Chondrocyte (in vitro differentiated cells): ENCODE data around the gene CACNB4. TPM values are rescaled to one million over a fixed set of nuclear protein-coding genes. Genes with fewer than 3 reads are reported as not detected.

Experiments
- DNase-seq: peaks from one replicate; pipeline ENCODE4 v3.0.0; 2021; ENCODE audit warnings: mixed read lengths, low spot score
- H3K27ac Mint-ChIP-seq: one replicate; pipeline ENCODE4 v1.8.0; 2021; ENCODE audit warnings: mild to moderate bottlenecking, moderate library complexity, mixed read lengths; ENCODE audit not compliant: unreplicated experiment
- H3K27me3 Mint-ChIP-seq: 2 replicates; pipeline ENCODE4 v1.8.0; 2021; ENCODE audit warnings: low read depth, mixed read lengths
- H3K36me3 Mint-ChIP-seq: 2 replicates; pipeline ENCODE4 v1.8.0; 2021; ENCODE audit warnings: low read depth, mixed read lengths
- H3K4me1 Mint-ChIP-seq: 2 replicates; pipeline ENCODE4 v1.8.0; 2021; ENCODE audit warnings: low read depth, mild to moderate bottlenecking, mixed read lengths
- H3K4me3 Mint-ChIP-seq: one replicate; pipeline ENCODE4 v1.8.0; 2021; ENCODE audit warnings: mild to moderate bottlenecking, moderate library complexity, mixed read lengths; ENCODE audit not compliant: unreplicated experiment
- H3K9me3 Mint-ChIP-seq: 2 replicates; pipeline ENCODE4 v1.8.0; 2021; ENCODE audit warnings: low read depth, mixed read lengths
- CTCF ChIP-seq: fragments of 200-600 bp; sonication (generic); IDR thresholded peaks from 2 replicates; pipeline ENCODE4 v1.5.0; 2021; ENCODE audit warnings: antibody characterized with exemption, mild to moderate bottlenecking, moderate library complexity
- total RNA-seq: library from RNA; stranded (reverse); gene quantifications from 3 replicates; pipeline ENCODE4 v1.2.1, GENCODE V29; 2021

CACNB4 gene
- total RNA-seq, 1 donor from 2014 or later: 2.1 TPM

- H3K9me3 Mint-ChIP-seq: peaks cover 8% of the 10 kb centered on the region
- H3K4me3 Mint-ChIP-seq: no peak overlapping the region
- H3K36me3 Mint-ChIP-seq: peaks cover 3% of the 10 kb centered on the region
- no peak for TF ChIP-seq CTCF
- no peak overlapping the region for H3K27ac Mint-ChIP-seq
- no peaks in the 10 kb centered on the region for H3K4me1 Mint-ChIP-seq
- no peak for DNase-seq
- H3K27me3 Mint-ChIP-seq: peaks cover 4% of the 10 kb centered on the region
These were observed 160.9 kb downstream of the CACNB4 start for GRCh38 chr2:151937966-151938365.

GRCh38 chr2:151936626-151937025 lies 162.2 kb downstream of the CACNB4 start:
- Mint-ChIP-seq H3K36me3 (no peaks in the 10 kb centered on the region), H3K4me3 (no peak overlapping the region), H3K27me3 (peaks cover 4% of the 10 kb centered on the region), H3K9me3 (no peaks in the 10 kb centered on the region), H3K4me1 (peaks cover 3% of the 10 kb centered on the region), H3K27ac (no peak overlapping the region)
- no peak for TF ChIP-seq CTCF
- no peak for DNase-seq

- TF ChIP-seq CTCF: no peak
- Mint-ChIP-seq H3K4me1 (peaks cover 3% of the 10 kb centered on the region), H3K9me3 (no peaks in the 10 kb centered on the region)
These were observed 165.5 kb downstream of the CACNB4 start for GRCh38 chr2:151933266-151933804.

GRCh38 chr2:151931756-151932155 lies 167.1 kb downstream of the CACNB4 start:
- no peak for TF ChIP-seq CTCF
- peaks cover 15% of the 10 kb centered on the region for H3K27me3 Mint-ChIP-seq
- peaks cover 3% of the 10 kb centered on the region for H3K4me1 Mint-ChIP-seq
- no peak for DNase-seq
- H3K9me3 Mint-ChIP-seq: no peaks in the 10 kb centered on the region
- H3K4me3 Mint-ChIP-seq: no peak overlapping the region
- no peak overlapping the region for H3K27ac Mint-ChIP-seq
- H3K36me3 Mint-ChIP-seq: no peaks in the 10 kb centered on the region

More at GRCh38 chr2:151933266-151933804, 165.5 kb downstream of the CACNB4 start:
- no peak overlapping the region for H3K27ac Mint-ChIP-seq
- H3K4me3 Mint-ChIP-seq: no peak overlapping the region
- DNase-seq: no peak
- H3K27me3 Mint-ChIP-seq: peaks cover 4% of the 10 kb centered on the region
- no peaks in the 10 kb centered on the region for H3K36me3 Mint-ChIP-seq

- Mint-ChIP-seq H3K36me3 (no peaks in the 10 kb centered on the region), H3K4me3 (no peak overlapping the region), H3K4me1 (peaks cover 3% of the 10 kb centered on the region), H3K27ac (no peak overlapping the region), H3K9me3 (no peaks in the 10 kb centered on the region), H3K27me3 (peaks cover 15% of the 10 kb centered on the region)
- DNase-seq: no peak
- no peak for TF ChIP-seq CTCF
These were observed 167.7 kb downstream of the CACNB4 start for GRCh38 chr2:151931030-151931611.
